Measurements from ENCODE around the gene HMCN2. TPM values are rescaled to one million over a fixed set of nuclear protein-coding genes. Genes with fewer than 3 reads are reported as not detected.
A peak's percentile ranks its signal among the peaks of the same experiment; 100 is the strongest.
"Not testable (repeated sequence)": the region's sequence is repeated elsewhere in the genome, so short reads cannot be mapped to it uniquely, and the experiment has no call there.

The HMCN2 gene
- total RNA-seq, 4 donors from 2014 or later, result 9.6 to 21.1 (median 15.5) TPM

DNA sequence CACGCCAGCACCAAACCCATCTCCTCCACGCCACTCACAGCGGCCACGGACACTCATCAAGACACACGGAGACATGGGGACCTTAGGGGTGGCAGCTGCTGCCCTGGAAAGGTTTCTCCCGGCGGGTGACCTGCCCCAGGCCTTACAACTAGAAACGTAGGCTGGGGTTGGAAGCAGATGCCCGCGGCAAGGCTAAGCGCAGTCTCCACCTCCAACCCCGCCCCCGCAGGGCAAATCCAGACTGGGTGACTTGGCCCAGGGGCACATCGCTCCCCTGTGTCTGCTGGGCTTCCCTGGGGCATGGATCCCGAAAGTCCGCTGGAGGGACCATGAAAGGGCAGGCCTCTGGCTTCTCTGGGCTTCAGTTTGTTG lies 167.2 kb downstream of the HMCN2 start:
- no peak for ATAC-seq
- WGBS, 2 donors (ENCODE audit: low coverage in 1 of 2), result 100% methylated on average over 1 of the region's 16 CpGs; no CpG with 5 or more reads in 1 of the 2 donors
- Histone ChIP-seq H3K27me3 (peaks cover 10% of the 10 kb centered on the region), H3K4me1 (peaks cover 0 to 13% (median 10%) of the 10 kb centered on the region in 3 donors), H3K4me3 (peak overlapping the region in 1 of 2 donors; percentile 45), H3K9me3 (no peaks in the 10 kb centered on the region), H3K36me3 (peaks cover 0 to 23% of the 10 kb centered on the region in 2 donors), H3K27ac (no peak overlapping the region)
- no peak for TF ChIP-seq CTCF (IDR thresholded peaks at IDR 0.05)
- no peak for TF ChIP-seq POLR2A (IDR thresholded peaks at IDR 0.05)
- no peak for TF ChIP-seq POLR2AphosphoS5 (IDR thresholded peaks at IDR 0.05)
- TF ChIP-seq EP300 (IDR thresholded peaks at IDR 0.05), result no peak

DNA sequence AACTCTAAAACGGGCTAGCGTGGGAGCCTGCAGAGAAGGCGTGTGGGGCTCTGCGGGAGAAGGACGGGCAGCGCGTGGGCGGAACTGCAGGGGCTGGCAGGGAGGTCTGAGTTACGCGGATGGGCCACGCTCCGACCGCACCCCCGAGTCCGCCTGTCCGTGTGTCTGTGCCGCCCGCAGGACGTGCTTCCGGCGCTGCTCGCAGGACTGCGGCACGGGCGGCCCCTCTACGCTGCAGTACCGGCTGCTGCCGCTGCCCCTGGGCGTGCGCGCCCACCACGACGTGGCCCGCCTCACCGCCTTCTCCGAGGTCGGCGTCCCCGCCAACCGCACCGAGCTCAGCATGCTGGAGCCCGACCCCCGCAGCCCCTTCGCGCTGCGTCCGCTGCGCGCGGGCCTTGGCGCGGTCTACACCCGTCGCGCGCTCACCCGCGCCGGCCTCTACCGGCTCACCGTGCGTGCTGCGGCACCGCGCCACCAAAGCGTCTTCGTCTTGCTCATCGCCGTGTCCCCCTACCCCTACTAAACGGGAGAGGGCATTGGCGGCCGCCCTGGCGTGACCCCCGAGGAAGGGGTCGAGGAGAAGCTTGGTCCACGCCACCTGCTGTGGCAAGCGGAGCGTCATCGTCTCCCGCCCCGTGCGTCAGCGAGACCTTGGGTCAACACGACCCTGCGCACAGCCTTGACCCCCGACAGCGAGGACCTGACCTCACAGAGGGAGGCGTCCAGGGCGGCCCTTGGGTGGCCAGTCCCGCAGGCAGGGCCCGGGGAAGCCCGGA lies 167.8 kb downstream of the HMCN2 start:
- peak; percentile 86 for ATAC-seq
- Histone ChIP-seq H3K4me1 (peaks cover 0 to 13% (median 10%) of the 10 kb centered on the region in 3 donors), H3K36me3 (peaks cover 0 to 18% of the 10 kb centered on the region in 2 donors), H3K9me3 (no peaks in the 10 kb centered on the region), H3K27me3 (peaks cover 10% of the 10 kb centered on the region), H3K4me3 (peak overlapping the region; percentile 7 to 45), H3K27ac (peak overlapping the region in 1 of 4 donors; percentile 36)
- TF ChIP-seq EP300 (IDR thresholded peaks at IDR 0.05), result no peak
- TF ChIP-seq CTCF (IDR thresholded peaks at IDR 0.05), result peak in 3 of 4 experiments; percentile 72 to 86 (median 82)
- no CpG with 5 or more reads among the region's 92 CpGs for WGBS, 2 donors (ENCODE audit: low coverage in 1 of 2)

- Histone ChIP-seq H3K4me3 (peak overlapping the region in 1 of 2 donors; percentile 45), H3K9me3 (no peaks in the 10 kb centered on the region), H3K27me3 (peaks cover 14% of the 10 kb centered on the region), H3K36me3 (peaks cover 0 to 12% of the 10 kb centered on the region in 2 donors), H3K27ac (no peak overlapping the region), H3K4me1 (peaks cover 0 to 13% (median 10%) of the 10 kb centered on the region in 3 donors)
- no peak for ATAC-seq
- 52% methylated on average over 8 of the region's 9 CpGs; no CpG with 5 or more reads in 1 of the 2 donors for WGBS, 2 donors (ENCODE audit: low coverage in 1 of 2)
- TF ChIP-seq POLR2A (IDR thresholded peaks at IDR 0.05) (no peak), CTCF (IDR thresholded peaks at IDR 0.05) (no peak), EP300 (IDR thresholded peaks at IDR 0.05) (no peak), POLR2AphosphoS5 (IDR thresholded peaks at IDR 0.05) (no peak)
Measured at GRCh38 chr9:130433947-130434262, 168.3 kb downstream of the HMCN2 start.

GRCh38 chr9:130434656-130435055 lies 169.1 kb downstream of the HMCN2 start:
- H3K27me3 ChIP-seq, result peaks cover 14% of the 10 kb centered on the region
- WGBS, 2 donors (ENCODE audit: low coverage in 1 of 2), result 91 to 92% methylated on average over 2 to 5 of the region's 5 CpGs
- H3K9me3 ChIP-seq, H3K27ac ChIP-seq, ATAC-seq, H3K36me3 ChIP-seq, H3K4me3 ChIP-seq: not testable (repeated sequence)
- H3K4me1 ChIP-seq, result peaks cover 0 to 13% (median 10%) of the 10 kb centered on the region in 3 donors

DNA sequence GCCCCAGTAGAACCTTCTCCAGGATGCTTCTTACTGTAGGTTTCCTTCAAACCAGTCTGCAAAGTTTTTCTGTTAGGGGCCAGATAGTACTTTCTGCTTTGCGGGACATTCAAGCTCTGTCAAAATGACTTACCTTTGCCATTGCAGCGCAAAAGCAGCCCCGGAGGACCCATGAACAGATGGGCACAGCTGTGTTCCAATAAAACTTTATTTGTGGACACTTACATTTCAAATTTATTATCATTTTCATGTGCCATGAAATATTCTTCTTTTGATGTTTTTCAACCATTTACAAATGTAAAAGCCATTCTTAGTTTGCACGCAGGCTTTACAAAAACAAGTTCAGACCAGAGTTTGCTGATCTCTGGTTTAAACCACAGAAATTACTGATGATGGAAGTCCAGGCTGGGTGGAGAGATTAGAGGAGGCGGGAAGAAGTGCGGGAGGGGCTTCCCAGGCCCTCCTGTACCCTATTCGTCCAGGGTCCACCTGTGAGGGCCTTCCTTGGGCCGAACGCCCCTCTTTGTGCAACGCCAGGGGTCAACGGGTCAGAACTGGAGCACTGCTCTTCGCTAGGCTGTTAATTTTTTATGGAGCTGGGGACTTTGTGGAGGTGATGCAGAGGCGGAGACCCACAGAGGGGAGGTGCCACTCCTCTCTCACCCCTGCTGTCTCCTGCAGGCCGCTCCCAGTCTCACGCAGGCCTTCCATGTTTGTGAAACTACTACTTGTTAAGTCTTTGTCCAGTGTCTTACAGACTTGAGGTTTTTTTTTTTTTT lies 171.6 kb downstream of the HMCN2 start:
- H3K9me3 ChIP-seq, result peaks cover 0 to 17% (median 0%) of the 10 kb centered on the region in 3 donors
- no peaks in the 10 kb centered on the region for H3K36me3 ChIP-seq
- ATAC-seq, result no peak
- WGBS, 2 donors (ENCODE audit: low coverage in 1 of 2), result 75 to 83% methylated on average over 10 to 15 of the region's 15 CpGs
- H3K27me3 ChIP-seq, result peaks cover 14% of the 10 kb centered on the region
- TF ChIP-seq CTCF (IDR thresholded peaks at IDR 0.05) (no peak), POLR2AphosphoS5 (IDR thresholded peaks at IDR 0.05) (no peak), POLR2A (IDR thresholded peaks at IDR 0.05) (no peak), EP300 (IDR thresholded peaks at IDR 0.05) (no peak)
- H3K4me3 ChIP-seq, result no peak overlapping the region
- no peak overlapping the region for H3K27ac ChIP-seq
- peaks cover 0 to 13% (median 10%) of the 10 kb centered on the region in 3 donors for H3K4me1 ChIP-seq
